ENCODE measurements around the gene TBXA2R.

Gene TBXA2R

DNA sequence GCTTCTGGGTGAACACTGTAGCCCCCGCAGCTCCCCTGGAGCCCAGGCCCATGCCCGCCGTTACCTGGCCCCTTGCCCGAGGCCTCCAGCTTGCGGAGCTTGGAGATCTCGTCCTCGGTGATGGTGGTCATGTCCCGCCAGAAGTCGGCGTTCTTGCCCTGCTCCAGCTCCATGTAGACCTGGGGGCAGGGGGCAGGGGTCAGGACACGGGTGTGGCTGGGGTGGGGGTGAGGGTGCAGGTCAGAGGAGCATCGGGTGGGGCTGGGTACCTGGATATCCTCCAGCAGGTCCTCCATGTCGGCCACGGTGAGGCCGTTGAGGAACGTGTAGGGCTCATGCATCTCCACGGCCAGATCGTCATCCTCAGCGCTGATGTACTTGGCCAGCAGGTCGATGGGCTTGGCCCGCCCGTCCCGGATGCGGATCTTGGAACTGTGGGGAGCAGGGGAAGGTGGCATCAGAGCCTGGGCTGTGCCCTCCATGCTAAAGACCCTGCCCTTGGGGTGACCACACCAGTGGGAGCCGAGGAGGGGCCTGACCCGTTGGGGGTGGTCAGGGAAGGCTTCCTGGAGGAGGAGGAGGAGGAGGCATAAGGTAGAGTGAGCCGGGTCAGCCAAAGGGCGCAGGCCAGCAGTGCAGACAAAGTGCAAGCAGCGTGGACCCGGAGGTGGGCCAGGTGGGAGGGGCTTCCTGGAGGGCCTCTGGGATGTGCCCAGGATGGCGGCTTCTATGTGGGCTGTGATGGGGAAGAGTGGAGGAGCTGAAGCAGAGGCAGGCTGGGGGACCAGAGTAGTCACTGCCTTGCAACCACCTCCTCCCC, 12.3 kb upstream of the TBXA2R start:
- Histone ChIP-seq H3K27ac (ENCODE audit: low read depth, low read length) (no peak overlapping the region), H3K36me3 (ENCODE audit: low read length) (no peaks in the 10 kb centered on the region), H3K4me2 (ENCODE audit: low read depth, low read length, poor library complexity, severe bottlenecking) (no peak overlapping the region), H3K9me3 (ENCODE audit: insufficient read depth, low read length) (no peaks in the 10 kb centered on the region), H4K20me1 (ENCODE audit: low read depth, low read length) (no peaks in the 10 kb centered on the region), H3K9ac (ENCODE audit: low read length) (no peak overlapping the region), H2AFZ (ENCODE audit: low read depth, low read length, severe bottlenecking) (no peak overlapping the region), H3K9me2 (replicated peaks; ENCODE audit: insufficient read depth, low read length) (no peaks in the 10 kb centered on the region), H3K4me3 (ENCODE audit: insufficient read depth, low read length, poor library complexity, severe bottlenecking) (no peak overlapping the region), H3K27me3 (ENCODE audit: low read length) (no peaks in the 10 kb centered on the region), H3F3A (ENCODE audit: insufficient read depth) (no peaks in the 10 kb centered on the region), H3K79me2 (ENCODE audit: insufficient read depth, low read length) (peaks cover 3% of the 10 kb centered on the region; the same call in 1 of the 2 replicates)
- no peak for TF ChIP-seq EZH2phosphoT487 (conservative IDR thresholded peaks at IDR 0.05; ENCODE audit: low read length)
- no peak for TF ChIP-seq CTCF (IDR thresholded peaks at IDR 0.05; ENCODE audit: insufficient read depth, low read length, poor library complexity, severe bottlenecking)

- Histone ChIP-seq H3K9me3 (ENCODE audit: insufficient read depth, low read length) (no peaks in the 10 kb centered on the region), H3K27me3 (ENCODE audit: low read length) (no peaks in the 10 kb centered on the region), H3K4me3 (ENCODE audit: insufficient read depth, low read length, poor library complexity, severe bottlenecking) (no peak overlapping the region), H3K36me3 (ENCODE audit: low read length) (no peaks in the 10 kb centered on the region), H3F3A (ENCODE audit: insufficient read depth) (no peaks in the 10 kb centered on the region), H2AFZ (ENCODE audit: low read depth, low read length, severe bottlenecking) (no peak overlapping the region), H3K4me2 (ENCODE audit: low read depth, low read length, poor library complexity, severe bottlenecking) (no peak overlapping the region), H3K9ac (ENCODE audit: low read length) (no peak overlapping the region), H3K9me2 (replicated peaks; ENCODE audit: insufficient read depth, low read length) (no peaks in the 10 kb centered on the region), H3K27ac (ENCODE audit: low read depth, low read length) (no peak overlapping the region), H4K20me1 (ENCODE audit: low read depth, low read length) (no peaks in the 10 kb centered on the region), H3K79me2 (ENCODE audit: insufficient read depth, low read length) (no peaks in the 10 kb centered on the region)
- no peak for TF ChIP-seq EZH2phosphoT487 (conservative IDR thresholded peaks at IDR 0.05; ENCODE audit: low read length)
- peak; percentile 90 for TF ChIP-seq CTCF (IDR thresholded peaks at IDR 0.05; ENCODE audit: insufficient read depth, low read length, poor library complexity, severe bottlenecking)
Measured at GRCh38 chr19:3618144-3618810, 11.6 kb upstream of the TBXA2R start.

DNA sequence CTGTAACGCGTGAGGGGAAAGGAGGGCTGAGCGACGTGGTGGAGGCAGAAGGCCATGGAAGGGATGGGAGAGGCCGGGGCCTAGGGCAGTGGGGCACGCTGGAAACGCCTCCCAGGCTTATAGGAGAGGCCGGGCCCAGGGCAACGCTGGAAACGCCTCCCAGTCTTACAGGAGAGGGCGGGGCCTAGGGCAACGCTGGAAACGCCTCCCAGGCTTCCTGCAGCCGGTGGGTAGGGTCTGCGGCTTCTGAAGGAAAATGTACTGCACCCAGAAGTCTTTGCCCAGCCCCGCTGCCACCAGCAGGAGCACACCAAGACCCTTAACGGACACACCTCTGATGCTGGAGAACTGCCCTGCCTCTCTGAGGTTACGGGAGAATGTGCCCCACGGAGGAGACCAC, 10.8 kb upstream of the TBXA2R start:
- Histone ChIP-seq H3K4me2 (ENCODE audit: low read depth, low read length, poor library complexity, severe bottlenecking) (no peak overlapping the region), H3K9ac (ENCODE audit: low read length) (no peak overlapping the region), H3K9me3 (ENCODE audit: insufficient read depth, low read length) (no peaks in the 10 kb centered on the region), H3K4me3 (ENCODE audit: insufficient read depth, low read length, poor library complexity, severe bottlenecking) (no peak overlapping the region), H2AFZ (ENCODE audit: low read depth, low read length, severe bottlenecking) (no peak overlapping the region), H3K27me3 (ENCODE audit: low read length) (no peaks in the 10 kb centered on the region), H3K36me3 (ENCODE audit: low read length) (no peaks in the 10 kb centered on the region), H3F3A (ENCODE audit: insufficient read depth) (no peaks in the 10 kb centered on the region), H3K27ac (ENCODE audit: low read depth, low read length) (no peak overlapping the region), H3K79me2 (ENCODE audit: insufficient read depth, low read length) (no peaks in the 10 kb centered on the region), H3K9me2 (replicated peaks; ENCODE audit: insufficient read depth, low read length) (no peaks in the 10 kb centered on the region), H4K20me1 (ENCODE audit: low read depth, low read length) (no peaks in the 10 kb centered on the region)
- no peak for TF ChIP-seq EZH2phosphoT487 (conservative IDR thresholded peaks at IDR 0.05; ENCODE audit: low read length)
- no peak for TF ChIP-seq CTCF (IDR thresholded peaks at IDR 0.05; ENCODE audit: insufficient read depth, low read length, poor library complexity, severe bottlenecking)

Measured in SU-DHL-6 (cell line).